ENCODE results near the gene SF1. TPM values are rescaled to one million over a fixed set of nuclear protein-coding genes. Genes with fewer than 3 reads are reported as not detected.

The SF1 gene
- total RNA-seq, 4 donors from 2014 or later: 199 to 285 (median 234) TPM

- 50% methylated on average over 21 of the region's 21 CpGs for WGBS
- Histone ChIP-seq H3K36me3 (no peaks in the 10 kb centered on the region), H3K4me1 (peaks cover 6 to 23% (median 19%) of the 10 kb centered on the region in 4 donors), H3K9me3 (no peaks in the 10 kb centered on the region), H3K27ac (replicated peaks in 1 of 4) (no peak overlapping the region), H3K27me3 (peaks cover 0 to 99% (median 51%) of the 10 kb centered on the region in 4 donors), H3K4me3 (no peak overlapping the region)
- DNase-seq (ENCODE audit: extremely low spot score): no peak
- TF ChIP-seq POLR2AphosphoS5 (IDR thresholded peaks at IDR 0.05) (no peak), CTCF (IDR thresholded peaks at IDR 0.05) (no peak), POLR2A (IDR thresholded peaks at IDR 0.05; ENCODE audit: low read depth) (no peak)
- intact Hi-C loops (cut with DNase I): no loop called here
These were observed 61.7 kb downstream of the SF1 start for GRCh38 chr11:64716473-64717267.

GRCh38 chr11:64715756-64716472 is 62.4 kb downstream of the SF1 start:
- intact Hi-C loops (cut with DNase I): no loop called here
- DNase-seq (ENCODE audit: extremely low spot score): no peak
- TF ChIP-seq EP300 (IDR thresholded peaks at IDR 0.05): no peak
- no peak for TF ChIP-seq CTCF (IDR thresholded peaks at IDR 0.05)
- no peak for TF ChIP-seq POLR2AphosphoS5 (IDR thresholded peaks at IDR 0.05)
- no peak for TF ChIP-seq POLR2A (IDR thresholded peaks at IDR 0.05; ENCODE audit: low read depth)
- no peak overlapping the region for H3K4me3 ChIP-seq
- no peak overlapping the region for H3K27ac ChIP-seq (replicated peaks in 1 of 4)
- peaks cover 0 to 99% (median 56%) of the 10 kb centered on the region in 4 donors for H3K27me3 ChIP-seq
- no peaks in the 10 kb centered on the region for H3K36me3 ChIP-seq
- peaks cover 9 to 31% (median 21%) of the 10 kb centered on the region in 4 donors for H3K4me1 ChIP-seq
- 49% methylated on average over 11 of the region's 13 CpGs for WGBS
- no peaks in the 10 kb centered on the region for H3K9me3 ChIP-seq

GRCh38 chr11:64715110-64715509 is 63.2 kb downstream of the SF1 start:
- Histone ChIP-seq H3K27ac (replicated peaks in 1 of 4) (no peak overlapping the region), H3K4me1 (peaks cover 9 to 31% (median 21%) of the 10 kb centered on the region in 4 donors), H3K36me3 (no peaks in the 10 kb centered on the region), H3K27me3 (peaks cover 0 to 99% (median 61%) of the 10 kb centered on the region in 4 donors), H3K4me3 (no peak overlapping the region), H3K9me3 (no peaks in the 10 kb centered on the region)
- no peak for DNase-seq (ENCODE audit: extremely low spot score)
- WGBS: 61% methylated on average over 5 of the region's 5 CpGs
- TF ChIP-seq CTCF (IDR thresholded peaks at IDR 0.05): no peak
- TF ChIP-seq POLR2AphosphoS5 (IDR thresholded peaks at IDR 0.05): no peak
- no peak for TF ChIP-seq POLR2A (IDR thresholded peaks at IDR 0.05; ENCODE audit: low read depth)
- TF ChIP-seq EP300 (IDR thresholded peaks at IDR 0.05): no peak
- intact Hi-C loops (cut with DNase I): no loop called here

- no peak for DNase-seq (ENCODE audit: extremely low spot score)
- Histone ChIP-seq H3K36me3 (no peaks in the 10 kb centered on the region), H3K27ac (replicated peaks in 1 of 4) (no peak overlapping the region), H3K4me1 (peaks cover 9 to 31% (median 21%) of the 10 kb centered on the region in 4 donors), H3K4me3 (no peak overlapping the region), H3K27me3 (peaks cover 0 to 99% (median 61%) of the 10 kb centered on the region in 4 donors), H3K9me3 (no peaks in the 10 kb centered on the region)
- intact Hi-C loops (cut with DNase I): no loop called here
- no peak for TF ChIP-seq EP300 (IDR thresholded peaks at IDR 0.05)
- TF ChIP-seq CTCF (IDR thresholded peaks at IDR 0.05): no peak
- TF ChIP-seq POLR2AphosphoS5 (IDR thresholded peaks at IDR 0.05): no peak
- 72% methylated on average over 5 of the region's 5 CpGs for WGBS
These were observed 63.7 kb downstream of the SF1 start for GRCh38 chr11:64714666-64715065.

Other genes starting within 250 kb of the SF1 start
- not detected for gene SLC22A11, start 222.6 kb downstream of the SF1 start, total RNA-seq
- gene SLC22A12, start 187.3 kb downstream of the SF1 start, total RNA-seq: not detected
- gene NRXN2, start 55.3 kb downstream of the SF1 start, total RNA-seq: 10 to 100 TPM in 1 of 4 donors, 1 to 10 TPM in 3; 2.1 to 12.9 (median 4.3) TPM
- gene RASGRP2, start 34.4 kb downstream of the SF1 start, total RNA-seq: 10 to 100 TPM; 32.8 to 72.8 (median 34.9) TPM
- 10 to 100 TPM; 18.4 to 57.2 (median 26.3) TPM for gene PYGM, start 18.6 kb downstream of the SF1 start, total RNA-seq
- 10 to 100 TPM; 11.1 to 25.0 (median 17.1) TPM for gene MAP4K2, start 24.7 kb upstream of the SF1 start, total RNA-seq
- gene MEN1, start 32.0 kb upstream of the SF1 start, total RNA-seq: 10 to 100 TPM; 10.4 to 18.7 (median 11.5) TPM
- under 1 TPM in 3 of 4 donors, not detected in 1; 0.33 to 0.46 (median 0.39) TPM for gene CDC42BPG, start 66.1 kb upstream of the SF1 start, total RNA-seq
- gene EHD1, start 100.1 kb upstream of the SF1 start, total RNA-seq: 100 to 1,000 TPM in 2 of 4 donors, 10 to 100 TPM in 2; 57.0 to 193 (median 104) TPM
- gene ATG2A, start 138.7 kb upstream of the SF1 start, total RNA-seq: 10 to 100 TPM; 19.9 to 28.7 (median 26.1) TPM
- gene PPP2R5B, start 146.1 kb upstream of the SF1 start, total RNA-seq: 10 to 100 TPM; 24.1 to 38.8 (median 29.0) TPM
- gene GPHA2, start 157.4 kb upstream of the SF1 start, total RNA-seq: not detected
- not detected for gene MAJIN, start 193.6 kb upstream of the SF1 start, total RNA-seq
- 1 to 10 TPM in 3 of 4 donors, under 1 TPM in 1; 0.42 to 5.1 (median 3.1) TPM for gene BATF2, start 218.4 kb upstream of the SF1 start, total RNA-seq
- gene ARL2, start 235.6 kb upstream of the SF1 start, total RNA-seq: 100 to 1,000 TPM; 150 to 189 (median 172) TPM
- gene SNX15, start 248.9 kb upstream of the SF1 start, total RNA-seq: 10 to 100 TPM; 21.2 to 57.1 (median 33.1) TPM

All from esophagus muscularis mucosa (tissue), 4 donors.